NCI-H2227 (cell line): Measurements from ENCODE around the gene IL36G.

Experiments used
- DNase-seq: peaks from one replicate; lab custom pipeline; 2025; ENCODE audit not compliant: unreplicated experiment; lab: John Stamatoyannopoulos, UW

Gene IL36G

GRCh38 chr2:113015655-113016054, 37.8 kb downstream of the IL36G start:
- DNase-seq = no peak

DNA sequence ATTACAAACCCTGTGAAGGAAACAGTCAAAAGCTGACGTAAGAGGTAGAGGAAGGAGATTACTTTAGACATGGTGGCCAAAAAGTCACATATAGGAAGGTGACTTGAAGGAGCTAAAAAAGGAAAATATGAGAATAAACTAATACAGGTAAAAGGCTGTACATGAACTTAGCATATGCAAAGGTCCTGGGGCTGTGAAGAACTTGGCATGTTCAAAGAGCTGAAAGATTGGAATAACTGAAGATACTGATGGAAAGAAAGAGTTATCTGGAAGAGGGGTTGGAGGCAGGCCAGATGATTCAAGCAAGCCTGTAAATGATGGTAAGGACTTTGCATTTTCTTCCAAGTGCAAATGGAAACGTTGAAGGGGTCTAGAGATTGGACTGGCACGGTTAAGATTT, 40.7 kb downstream of the IL36G start:
- no peak for DNase-seq

DNA sequence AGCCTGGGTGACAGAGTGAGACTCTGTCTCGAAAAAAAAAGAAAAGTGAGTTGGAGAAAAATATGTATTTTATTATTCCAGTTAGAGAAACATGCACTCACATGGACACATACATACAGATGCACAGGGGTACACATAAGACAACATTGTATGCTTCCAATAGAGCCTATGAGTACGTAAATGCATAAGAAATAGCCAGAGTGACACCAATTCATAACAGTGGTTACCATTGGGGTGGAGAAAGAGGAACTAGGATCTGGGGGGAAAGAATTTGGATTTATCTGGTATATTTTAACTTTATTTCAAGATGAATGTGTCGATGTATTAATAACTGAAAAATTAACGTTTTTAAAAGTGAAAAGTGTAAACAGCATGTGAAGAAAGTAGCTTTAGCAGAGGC, 43.5 kb downstream of the IL36G start:
- DNase-seq = no peak

DNA sequence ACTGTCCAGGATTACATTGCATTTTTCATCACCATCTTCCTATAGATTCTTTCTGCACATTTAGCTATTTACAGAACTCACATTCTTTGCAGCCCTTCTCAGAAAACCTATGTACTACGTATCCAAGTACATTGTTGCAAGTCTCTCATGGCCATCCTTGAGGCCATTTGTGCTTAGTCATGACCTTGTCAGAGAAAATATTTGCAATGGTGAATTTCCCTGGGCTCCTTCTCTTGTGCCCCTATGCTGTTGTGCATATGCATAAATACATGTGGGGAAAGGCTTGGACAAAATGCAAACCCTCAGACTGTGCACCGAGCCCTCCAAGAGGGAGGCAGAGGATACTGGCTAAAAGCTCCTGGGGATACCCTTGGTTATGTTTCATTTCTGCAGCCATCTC, 47.0 kb downstream of the IL36G start:
- DNase-seq = no peak

DNA sequence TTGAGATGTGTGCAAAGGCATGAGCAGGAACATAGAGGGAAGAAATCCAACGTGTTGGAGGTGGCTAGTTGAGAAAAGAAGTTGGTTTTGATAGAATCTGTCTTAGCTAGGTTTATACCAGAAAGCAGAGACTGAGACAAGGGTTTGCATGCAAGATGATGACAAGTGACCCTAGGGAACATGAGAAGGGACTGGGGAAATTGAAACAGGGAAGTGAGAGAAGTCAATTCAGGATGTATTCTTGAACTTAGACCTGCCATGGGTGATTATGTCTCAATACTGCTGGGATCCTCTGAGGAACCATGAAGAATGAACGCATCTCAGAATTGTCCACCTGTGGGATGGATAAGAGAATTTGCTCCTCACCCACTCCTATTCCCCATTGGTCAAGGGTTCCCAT, 47.9 kb downstream of the IL36G start:
- no peak for DNase-seq

- DNase-seq = no peak
Measured at GRCh38 chr2:113027691-113028090, 49.9 kb downstream of the IL36G start.

DNA sequence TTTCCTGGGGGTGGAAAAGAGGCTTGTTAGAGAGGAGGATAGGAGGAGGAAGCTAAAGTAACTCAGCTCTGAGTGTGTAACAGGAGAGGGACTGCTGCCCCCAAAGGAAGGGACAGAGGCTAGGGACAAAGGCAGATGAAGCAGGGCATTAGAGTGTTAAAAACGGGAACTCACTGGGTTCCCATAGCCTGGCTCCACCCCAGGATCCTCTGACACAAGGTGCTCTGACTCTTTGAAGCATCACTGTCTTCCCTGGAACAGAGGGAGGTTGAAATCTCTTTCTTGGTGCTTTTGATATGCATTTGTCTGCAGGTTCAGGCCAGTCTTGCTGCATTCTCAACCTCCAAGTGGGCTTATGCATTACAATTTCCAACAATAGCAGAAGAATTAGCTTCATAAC, 50.3 kb downstream of the IL36G start:
- DNase-seq = no peak

DNA sequence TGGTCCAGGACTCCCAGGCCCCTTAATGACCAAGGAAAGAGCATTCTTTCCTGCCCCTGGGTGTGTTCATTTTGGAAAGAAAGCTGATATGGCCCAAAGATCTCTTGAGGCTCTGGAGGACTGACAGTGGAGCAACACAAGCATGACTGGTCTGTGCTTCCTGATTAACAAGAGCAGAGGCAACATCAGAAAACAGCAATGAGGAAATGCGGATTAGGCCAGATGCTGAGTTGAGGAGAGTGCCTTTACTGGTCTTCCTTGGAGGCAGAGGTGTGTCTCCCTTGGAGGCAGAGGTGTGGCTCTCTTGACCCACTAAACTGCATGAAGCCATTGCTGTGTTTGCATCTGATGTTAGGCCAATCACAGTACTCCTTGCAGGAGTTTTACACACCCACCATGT, 54.9 kb downstream of the IL36G start:
- DNase-seq = no peak

DNA sequence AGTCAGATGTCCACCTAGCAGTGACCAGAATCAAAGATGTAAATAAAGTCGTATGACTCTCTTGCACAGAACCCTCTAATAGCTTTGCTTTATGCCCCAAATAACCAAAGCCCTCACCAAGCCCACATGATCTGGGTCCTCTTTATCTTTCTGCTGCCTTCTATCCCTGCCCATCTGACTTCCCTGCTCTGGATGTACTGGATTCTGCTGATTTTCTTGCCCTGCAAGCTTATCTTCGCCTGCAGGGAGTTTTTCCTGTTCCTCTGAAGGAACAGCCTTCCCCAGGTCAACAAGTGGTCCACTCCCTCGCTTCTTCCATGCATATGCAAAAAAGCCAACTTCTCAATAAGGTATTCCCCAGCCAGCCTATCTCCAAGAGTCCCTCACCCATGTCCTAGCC, 56.2 kb downstream of the IL36G start:
- DNase-seq = no peak
